Stimulated activated naive CD8-positive, alpha-beta T cell treated with anti-CD3 and anti-CD28 coated beads, Interleukin-15, amount 100 ng/mL, for 72 hours (primary cell): ENCODE measurements around the gene OR1S1.
"Not testable (repeated sequence)": the region's sequence is repeated elsewhere in the genome, so short reads cannot be mapped to it uniquely, and the experiment has no call there.

Experiments
- ATAC-seq: fragments of 150-1000 bp; cut with Tn5 transposase; 2 replicates; pipeline ENCODE4 v1.10.0; 2021; ENCODE audit warnings: mild to moderate bottlenecking, moderate library complexity
- DNase-seq, 2 donors: peaks; one replicate each; pipeline ENCODE4 v3.0.0; 2021 to 2022
- H3K27ac Mint-ChIP-seq, 2 donors: one replicate each; pipeline ENCODE4 v1.8.0; 2022; ENCODE audit warnings: mild to moderate bottlenecking in 2 of 2, mixed read lengths in 2 of 2, moderate library complexity in 2 of 2
- H3K27me3 Mint-ChIP-seq: one replicate; pipeline ENCODE4 v1.8.0; 2022; ENCODE audit warnings: mixed read lengths
- H3K4me1 Mint-ChIP-seq: one replicate; pipeline ENCODE4 v1.8.0; 2022; ENCODE audit warnings: mild to moderate bottlenecking, mixed read lengths
- H3K4me3 Mint-ChIP-seq, 2 donors: one replicate each; pipeline ENCODE4 v1.8.0; 2022; ENCODE audit warnings: mild to moderate bottlenecking in 2 of 2, mixed read lengths in 2 of 2, moderate library complexity in 1 of 2
- H3K9me3 Mint-ChIP-seq, 2 donors: one replicate each; pipeline ENCODE4 v1.8.0; 2022; ENCODE audit warnings: mixed read lengths in 2 of 2

Gene OR1S1

DNA sequence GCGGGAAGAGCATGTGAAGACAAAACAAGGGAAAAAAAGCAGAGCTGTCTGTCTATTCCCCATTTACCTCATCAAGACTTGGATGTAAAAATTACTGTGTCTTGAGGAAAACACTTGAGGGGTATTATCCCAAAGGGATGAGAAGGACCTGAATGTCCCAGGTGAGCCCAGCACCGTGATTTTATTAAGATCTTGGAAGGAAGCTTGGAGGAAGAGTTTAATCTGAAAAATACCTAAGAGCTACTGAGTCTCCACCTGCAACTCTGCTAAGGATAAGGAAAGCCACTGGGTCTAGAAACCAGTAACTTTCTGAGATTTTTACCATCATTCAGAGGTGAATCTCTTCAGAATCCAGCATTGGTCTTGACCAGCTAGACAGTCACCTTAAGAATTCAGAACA, at the start of gene OR1S1:
Gene OR1S1, plus strand, starts transcription at position 301 of the 400 bp plus-strand sequence.
- not testable (repeated sequence) for ATAC-seq

DNA sequence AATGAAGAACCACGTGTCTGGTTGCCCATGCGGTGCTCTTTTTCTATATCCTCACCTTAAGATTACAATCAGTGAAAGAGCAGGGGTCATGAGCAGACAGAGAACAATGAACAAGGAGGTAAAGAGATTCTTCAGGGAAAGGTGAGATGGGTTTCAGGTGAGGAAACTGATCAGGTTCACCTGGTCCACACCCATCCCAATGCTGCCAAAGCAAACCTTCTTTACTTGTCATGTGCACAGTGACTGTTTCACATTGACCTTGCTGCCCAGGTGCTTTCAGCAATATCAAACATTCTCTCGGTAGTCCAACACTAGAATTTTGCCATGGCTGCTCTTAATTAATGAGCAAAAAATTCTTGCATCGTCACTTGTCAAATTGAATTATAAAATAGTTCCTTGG, 48.1 kb upstream of the OR1S1 start:
- no peak for DNase-seq
- Mint-ChIP-seq H3K4me3 (no peak overlapping the region), H3K4me1 (no peaks in the 10 kb centered on the region), H3K9me3 (peaks cover 0 to 4% of the 10 kb centered on the region in 2 donors), H3K27me3 (peaks cover 10% of the 10 kb centered on the region), H3K27ac (no peak overlapping the region)
- ATAC-seq: no peak

More for the DNA sequence above, at the start of gene OR1S1:
- not testable (repeated sequence) for H3K27me3 Mint-ChIP-seq, H3K4me3 Mint-ChIP-seq, DNase-seq, H3K27ac Mint-ChIP-seq, H3K4me1 Mint-ChIP-seq
- peaks cover 0 to 12% of the 10 kb centered on the region in 2 donors for H3K9me3 Mint-ChIP-seq

DNA sequence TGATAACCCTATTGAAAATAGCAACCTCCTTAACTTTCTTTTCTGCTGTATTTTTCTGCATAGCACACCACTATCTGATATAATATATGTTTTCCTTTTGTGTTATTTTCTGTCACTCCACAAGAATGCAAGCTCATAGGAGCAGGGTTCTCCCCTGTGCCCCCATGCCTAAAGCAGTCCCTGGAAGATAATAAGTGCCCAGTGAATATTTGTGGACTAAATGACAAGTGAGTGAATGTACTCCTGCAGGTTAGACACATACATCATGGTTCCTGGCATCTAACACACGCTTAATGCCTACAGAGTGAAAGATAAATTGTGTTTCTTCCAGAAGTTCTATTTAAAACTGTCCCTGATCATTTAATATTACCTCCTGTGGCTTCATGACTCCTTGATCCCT, 47.5 kb upstream of the OR1S1 start:
- ATAC-seq (no peak), DNase-seq (no peak)
- Mint-ChIP-seq H3K27ac (no peak overlapping the region), H3K27me3 (peaks cover 10% of the 10 kb centered on the region), H3K4me1 (no peaks in the 10 kb centered on the region), H3K4me3 (no peak overlapping the region), H3K9me3 (peaks cover 0 to 4% of the 10 kb centered on the region in 2 donors)

DNA sequence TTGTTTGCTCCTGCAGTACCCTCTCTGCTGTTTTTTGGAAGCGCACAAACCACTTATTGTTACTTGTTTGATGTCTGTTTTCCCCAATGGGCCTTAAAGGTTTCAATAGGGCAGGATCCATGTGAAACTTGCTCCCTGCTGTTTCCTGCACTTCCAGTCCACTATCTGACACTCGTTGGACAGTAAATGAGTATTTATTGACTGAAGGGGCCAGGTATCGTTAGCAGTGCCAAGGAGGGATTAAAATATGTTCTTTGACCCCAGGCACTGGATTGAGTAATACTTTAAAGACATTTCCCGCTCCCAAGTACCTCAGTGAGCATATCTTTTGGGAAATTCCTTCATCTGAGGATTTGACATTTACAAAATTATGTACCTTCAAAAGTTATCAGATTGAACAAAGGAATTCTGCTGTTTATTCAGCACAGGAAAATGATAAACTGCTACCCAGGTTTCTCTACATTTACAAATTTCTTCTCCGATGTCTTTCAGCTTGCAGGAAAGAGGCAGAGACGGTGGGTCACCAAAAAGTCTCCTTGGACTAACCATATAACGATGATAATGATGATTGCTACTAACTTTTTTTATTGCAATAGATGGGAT, 46.9 kb upstream of the OR1S1 start:
- ATAC-seq: no peak

DNA sequence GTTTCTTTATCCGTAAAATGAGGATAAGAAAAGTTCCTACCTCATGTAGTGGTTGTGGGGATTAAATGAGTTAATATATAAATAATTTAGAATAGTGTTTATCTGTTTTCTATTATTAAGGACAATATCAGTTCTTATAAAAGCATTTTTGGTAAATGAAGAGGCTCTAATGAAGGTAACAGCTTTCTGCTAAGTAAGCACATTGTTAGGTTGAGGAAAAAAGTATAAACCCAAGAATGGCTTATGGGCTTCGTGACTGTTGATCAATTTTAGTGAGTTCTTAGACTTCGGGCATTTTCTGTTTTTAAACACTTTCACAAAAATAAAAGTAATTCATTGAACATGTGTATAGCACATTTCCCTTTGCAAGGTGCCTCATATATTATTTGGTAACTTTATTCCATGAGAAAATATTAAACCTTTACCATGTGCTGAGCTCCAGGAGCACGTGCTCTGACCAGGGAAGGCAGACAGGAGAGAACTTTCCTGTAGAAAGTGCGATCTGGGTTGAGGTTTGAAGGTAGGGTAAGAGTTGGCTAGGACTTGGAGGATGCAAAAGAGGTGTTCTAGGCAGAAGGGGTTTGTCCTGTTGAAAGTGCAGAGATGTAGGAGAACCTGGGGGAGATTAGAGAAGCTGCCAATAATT, 35.0 kb upstream of the OR1S1 start:
- no peak overlapping the region for H3K27ac Mint-ChIP-seq
- H3K27me3 Mint-ChIP-seq: peaks cover 32% of the 10 kb centered on the region
- H3K4me1 Mint-ChIP-seq: no peaks in the 10 kb centered on the region
- ATAC-seq (no peak), DNase-seq (no peak)
- no peak overlapping the region for H3K4me3 Mint-ChIP-seq
- H3K9me3 Mint-ChIP-seq: no peaks in the 10 kb centered on the region

More for the DNA sequence above, 46.9 kb upstream of the OR1S1 start:
- DNase-seq: no peak
- Mint-ChIP-seq H3K9me3 (peaks cover 0 to 4% of the 10 kb centered on the region in 2 donors), H3K4me3 (no peak overlapping the region), H3K27ac (no peak overlapping the region), H3K4me1 (no peaks in the 10 kb centered on the region), H3K27me3 (peaks cover 10% of the 10 kb centered on the region)

DNA sequence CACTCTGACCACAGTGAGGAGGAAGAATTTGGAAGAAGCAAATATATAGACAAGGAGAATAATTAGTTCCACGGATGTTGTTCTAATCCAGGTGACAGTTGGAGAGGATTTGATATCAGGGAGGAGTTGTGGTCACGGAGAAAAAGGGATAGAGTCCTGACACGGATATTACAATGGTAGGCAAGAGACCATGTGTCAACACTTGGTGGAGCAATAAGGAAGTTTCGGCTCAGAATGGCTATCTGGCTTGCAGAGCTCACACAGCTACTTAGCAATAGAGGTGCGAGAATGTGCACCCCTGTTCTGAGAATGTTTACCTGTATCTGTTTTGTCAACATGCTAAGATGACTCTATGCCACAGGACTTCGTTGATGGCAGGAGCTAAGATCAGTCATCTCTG, 34.1 kb upstream of the OR1S1 start:
- Mint-ChIP-seq H3K27ac (no peak overlapping the region), H3K4me3 (no peak overlapping the region), H3K4me1 (no peaks in the 10 kb centered on the region), H3K27me3 (peaks cover 32% of the 10 kb centered on the region), H3K9me3 (no peaks in the 10 kb centered on the region)
- no peak for ATAC-seq
- no peak for DNase-seq

DNA sequence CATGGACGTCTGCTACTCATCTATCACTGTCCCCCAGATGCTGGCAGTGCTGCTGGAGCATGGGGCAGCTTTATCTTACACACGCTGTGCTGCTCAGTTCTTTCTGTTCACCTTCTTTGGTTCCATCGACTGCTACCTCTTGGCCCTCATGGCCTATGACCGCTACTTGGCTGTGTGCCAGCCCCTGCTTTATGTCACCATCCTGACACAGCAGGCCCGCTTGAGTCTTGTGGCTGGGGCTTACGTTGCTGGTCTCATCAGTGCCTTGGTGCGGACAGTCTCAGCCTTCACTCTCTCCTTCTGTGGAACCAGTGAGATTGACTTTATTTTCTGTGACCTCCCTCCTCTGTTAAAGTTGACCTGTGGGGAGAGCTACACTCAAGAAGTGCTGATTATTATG, 32.9 kb upstream of the OR1S1 start:
- Mint-ChIP-seq H3K4me3 (no peak overlapping the region), H3K4me1 (no peaks in the 10 kb centered on the region), H3K27me3 (peaks cover 32% of the 10 kb centered on the region), H3K27ac (no peak overlapping the region), H3K9me3 (no peaks in the 10 kb centered on the region)
- ATAC-seq (no peak), DNase-seq (no peak)

DNA sequence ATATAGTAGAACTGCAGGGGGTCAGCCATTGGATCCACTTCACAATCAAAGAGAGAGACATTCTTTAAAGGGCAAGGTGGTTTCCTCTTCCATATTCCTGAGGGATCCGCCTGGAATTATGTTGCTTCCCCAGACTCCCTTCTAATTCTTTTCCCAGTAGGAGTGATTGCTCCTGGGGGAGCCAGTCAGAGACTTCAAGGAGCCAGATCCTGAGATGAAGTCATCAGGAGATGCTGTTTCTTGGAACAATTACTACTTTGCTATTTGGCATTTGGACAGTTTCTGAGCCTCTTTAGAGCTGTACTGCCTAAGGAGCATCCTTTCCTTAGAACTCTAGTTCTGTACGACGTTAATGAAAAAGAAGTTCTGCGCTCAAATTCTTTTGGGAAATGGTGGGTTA, 25.6 kb upstream of the OR1S1 start:
- H3K27ac Mint-ChIP-seq: no peak overlapping the region
- H3K4me3 Mint-ChIP-seq: no peak overlapping the region
- ATAC-seq (no peak), DNase-seq (no peak)
- no peaks in the 10 kb centered on the region for H3K9me3 Mint-ChIP-seq
- no peaks in the 10 kb centered on the region for H3K27me3 Mint-ChIP-seq
- H3K4me1 Mint-ChIP-seq: no peaks in the 10 kb centered on the region

DNA sequence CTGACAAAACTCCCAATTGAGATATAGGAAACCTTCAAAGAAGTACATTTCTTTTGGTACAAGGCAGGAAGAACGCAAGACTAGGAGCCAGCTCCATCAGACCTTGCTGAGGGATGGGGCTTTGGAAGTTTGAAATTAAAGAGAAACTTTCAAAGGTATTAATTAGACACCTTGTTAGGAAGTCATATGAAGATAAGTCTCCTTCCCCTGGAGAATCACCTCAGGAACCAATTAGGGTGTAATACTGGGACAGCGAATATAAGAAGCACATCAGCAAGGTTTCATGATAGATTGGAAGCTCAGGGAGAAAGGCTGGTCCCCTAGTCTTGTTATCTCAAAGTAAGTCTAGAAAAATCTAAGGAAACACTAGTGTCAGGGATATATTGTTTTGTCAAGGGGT, 23.8 kb upstream of the OR1S1 start, which contains the start of gene OR9Q2:
Gene OR9Q2, plus strand, starts transcription at position 301 of the 400 bp plus-strand sequence. CDS start 1,421 bp downstream, outside the sequence.
- Mint-ChIP-seq H3K4me1 (no peaks in the 10 kb centered on the region), H3K9me3 (no peaks in the 10 kb centered on the region), H3K27ac (peak within 1 kb of the TSS in 1 of 2 donors; percentile 9), H3K4me3 (no peak within 1 kb of the TSS), H3K27me3 (no peaks in the 10 kb centered on the region)
- no peak for DNase-seq
- ATAC-seq: no peak

DNA sequence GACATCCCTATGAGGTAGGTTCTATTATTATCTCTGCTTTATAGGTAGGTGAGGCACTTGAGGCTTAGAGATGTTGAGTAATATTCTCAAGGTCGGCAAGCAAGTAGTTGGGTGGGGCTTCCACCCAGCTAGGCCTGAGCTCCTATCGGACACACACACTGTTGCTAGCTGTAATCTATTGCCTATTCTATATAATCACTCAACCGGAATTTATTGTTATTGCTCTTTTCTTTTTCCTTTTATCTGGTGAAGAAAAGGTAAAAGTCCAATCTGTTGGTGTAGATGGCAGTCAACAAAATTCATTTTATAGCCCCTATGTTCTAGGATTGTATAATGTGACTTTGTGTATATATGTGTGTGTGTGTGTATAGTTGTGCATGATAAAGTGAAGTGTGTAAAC, 20.3 kb upstream of the OR1S1 start:
- H3K4me1 Mint-ChIP-seq: no peaks in the 10 kb centered on the region
- no peaks in the 10 kb centered on the region for H3K27me3 Mint-ChIP-seq
- ATAC-seq (no peak), DNase-seq (no peak)
- no peak overlapping the region for H3K27ac Mint-ChIP-seq
- H3K4me3 Mint-ChIP-seq: no peak overlapping the region
- H3K9me3 Mint-ChIP-seq: no peaks in the 10 kb centered on the region

DNA sequence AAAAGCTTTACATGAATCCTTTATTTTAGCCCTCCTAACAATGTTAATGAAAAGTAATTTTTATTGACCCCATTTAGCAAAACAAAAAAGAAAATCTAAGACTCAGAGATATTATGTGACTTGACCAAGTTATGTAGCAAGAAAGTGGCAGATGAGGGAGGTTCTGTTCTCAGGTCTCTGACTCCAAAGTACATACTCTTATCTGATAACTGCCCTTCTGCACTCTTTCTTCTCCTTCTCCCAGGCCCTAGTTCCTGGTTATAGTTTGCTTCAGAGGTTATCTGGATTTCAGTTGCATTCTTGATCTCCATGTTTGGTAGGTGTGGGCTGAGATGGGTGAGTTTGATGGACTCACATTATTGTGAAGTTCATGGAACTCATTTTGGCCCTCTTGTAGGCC, 19.1 kb upstream of the OR1S1 start:
- peaks cover 0 to 3% of the 10 kb centered on the region in 2 donors for H3K9me3 Mint-ChIP-seq
- H3K4me3 Mint-ChIP-seq: no peak overlapping the region
- no peak for ATAC-seq
- H3K4me1 Mint-ChIP-seq: no peaks in the 10 kb centered on the region
- DNase-seq: no peak
- no peaks in the 10 kb centered on the region for H3K27me3 Mint-ChIP-seq
- H3K27ac Mint-ChIP-seq: no peak overlapping the region

DNA sequence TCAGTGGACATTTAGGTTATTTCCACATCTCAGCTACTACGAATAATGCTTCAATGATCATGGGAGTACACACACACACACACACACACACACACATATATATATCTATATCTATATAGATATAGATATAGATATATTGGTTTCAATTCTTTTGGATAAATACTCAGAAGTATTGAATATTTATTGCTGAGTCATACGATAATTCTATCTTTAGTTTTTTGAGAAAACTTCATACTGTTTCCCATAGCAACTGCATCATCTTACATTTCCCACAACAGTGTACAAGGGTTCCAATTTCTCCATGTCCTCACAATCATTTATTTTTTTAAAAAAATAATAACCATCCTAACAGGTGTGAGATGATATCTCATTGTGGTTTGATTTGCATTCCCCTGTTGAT, 16.6 kb upstream of the OR1S1 start:
- H3K4me1 Mint-ChIP-seq: no peaks in the 10 kb centered on the region
- DNase-seq (no peak), ATAC-seq (no peak)
- no peak overlapping the region for H3K27ac Mint-ChIP-seq
- H3K9me3 Mint-ChIP-seq: peaks cover 0 to 9% of the 10 kb centered on the region in 2 donors
- H3K4me3 Mint-ChIP-seq: no peak overlapping the region
- H3K27me3 Mint-ChIP-seq: no peaks in the 10 kb centered on the region

DNA sequence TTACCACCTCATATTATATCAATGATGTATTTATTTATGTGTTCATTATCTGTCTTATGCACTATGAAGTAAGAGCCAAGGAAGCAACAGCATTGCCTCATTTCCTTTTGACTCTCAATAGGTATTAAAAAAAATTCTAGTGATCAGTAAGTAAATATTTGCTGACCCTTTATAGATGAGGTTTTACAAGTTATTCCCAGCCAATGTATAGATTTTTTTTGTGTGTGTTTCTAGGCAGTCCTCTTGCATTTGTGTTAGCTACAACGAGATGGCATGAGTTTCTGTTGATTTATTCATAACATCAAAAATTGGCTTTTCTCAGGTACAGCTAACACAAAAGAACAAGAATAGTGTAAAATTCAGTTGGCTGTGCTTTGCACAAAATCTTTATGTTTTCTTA, 13.2 kb upstream of the OR1S1 start:
- H3K27me3 Mint-ChIP-seq: peaks cover 3% of the 10 kb centered on the region
- H3K4me3 Mint-ChIP-seq: no peak overlapping the region
- peaks cover 0 to 9% of the 10 kb centered on the region in 2 donors for H3K9me3 Mint-ChIP-seq
- ATAC-seq (no peak), DNase-seq (no peak)
- H3K4me1 Mint-ChIP-seq: no peaks in the 10 kb centered on the region
- H3K27ac Mint-ChIP-seq: no peak overlapping the region

DNA sequence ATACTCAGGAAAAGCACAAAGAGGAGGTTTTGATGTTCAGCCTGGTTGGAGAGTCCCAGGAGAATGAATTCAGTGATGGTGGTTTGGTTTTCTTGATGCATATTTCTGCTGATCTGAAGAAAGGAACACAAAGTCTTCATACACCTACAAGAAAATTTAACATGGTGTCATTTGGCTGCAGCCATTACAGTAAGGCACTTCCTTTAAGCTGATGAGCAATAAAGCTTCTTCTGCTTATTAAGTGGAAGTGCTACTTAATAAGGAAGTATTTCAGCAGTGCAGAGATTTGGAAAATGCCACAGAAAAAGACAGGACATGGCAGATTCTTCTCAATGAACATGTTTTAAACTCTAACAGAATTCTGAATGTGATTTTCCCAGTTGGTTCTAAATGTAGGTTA, 8.5 kb upstream of the OR1S1 start, which contains the start of gene OR1S2:
Gene OR1S2, minus strand, starts transcription at position 101 of the 400 bp plus-strand sequence. Its CDS starts 0 bp downstream, at position 101.
- Mint-ChIP-seq H3K4me3 (no peak within 1 kb of the TSS), H3K4me1 (no peaks in the 10 kb centered on the region), H3K9me3 (peaks cover 0 to 1% of the 10 kb centered on the region in 2 donors), H3K27me3 (peaks cover 10% of the 10 kb centered on the region), H3K27ac (no peak within 1 kb of the TSS)
- ATAC-seq (no peak), DNase-seq (no peak)

DNA sequence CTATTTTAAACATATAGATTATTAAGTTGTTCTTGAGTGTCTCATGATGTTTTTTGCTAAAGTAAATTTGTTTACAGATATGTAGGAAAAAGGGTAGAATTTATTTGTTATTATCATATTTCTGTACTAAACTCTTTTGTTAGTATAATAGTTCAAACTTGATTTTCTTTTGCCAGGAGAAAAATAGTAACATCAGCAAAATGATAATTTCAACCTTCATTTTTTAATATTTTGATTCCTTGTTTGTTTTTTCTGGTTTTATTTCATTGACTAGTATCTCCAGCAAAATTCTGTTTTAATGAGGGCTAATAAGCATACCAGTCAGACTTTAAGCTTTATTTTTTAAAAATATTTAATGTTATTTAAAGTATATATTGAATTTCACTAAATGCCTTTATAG, 4.0 kb downstream of the OR1S1 start:
- Mint-ChIP-seq H3K27ac (no peak overlapping the region), H3K27me3 (no peaks in the 10 kb centered on the region), H3K9me3 (peaks cover 0 to 12% of the 10 kb centered on the region in 2 donors), H3K4me1 (no peaks in the 10 kb centered on the region), H3K4me3 (no peak overlapping the region)
- DNase-seq (no peak), ATAC-seq (no peak)

DNA sequence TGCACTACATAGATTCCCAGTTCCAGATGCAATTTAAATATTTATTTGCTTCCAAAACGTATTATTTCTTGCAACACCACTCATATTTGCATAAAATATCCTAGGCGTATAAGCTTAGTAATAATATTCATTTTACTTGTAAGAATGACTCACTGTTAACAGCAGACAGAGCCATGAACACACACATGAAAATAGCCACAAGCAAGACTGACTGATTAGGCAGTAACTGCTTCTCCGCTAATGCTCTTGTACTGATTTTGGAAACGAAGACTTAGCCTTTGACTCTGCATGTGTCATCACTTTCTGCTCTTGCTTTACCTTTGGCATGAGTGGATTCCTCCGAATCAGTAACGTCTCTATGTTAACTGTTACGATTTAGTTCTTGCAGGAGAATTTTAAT, 10.2 kb downstream of the OR1S1 start:
- DNase-seq (no peak), ATAC-seq (no peak)
- Mint-ChIP-seq H3K27me3 (peaks cover 1% of the 10 kb centered on the region), H3K4me3 (no peak overlapping the region), H3K9me3 (peaks cover 0 to 1% of the 10 kb centered on the region in 2 donors), H3K4me1 (no peaks in the 10 kb centered on the region), H3K27ac (no peak overlapping the region)
